RWPE2 (cell line): ENCODE results near the gene PLA2G7.
"Not testable (repeated sequence)": the region's sequence is repeated elsewhere in the genome, so short reads cannot be mapped to it uniquely, and the experiment has no call there.

Experiments used
- ATAC-seq: fragments of 200-7000 bp; cut with Tn5 transposase; 3 replicates; pipeline ENCODE4 v1.9.1; 2021; ENCODE audit warnings: low read depth
- DNase-seq: peaks from one replicate; pipeline ENCODE4 v3.0.0-alpha.2; 2020; ENCODE audit warnings: low spot score
- H3K27ac ChIP-seq: fragments of 450-650 bp; 2 replicates; pipeline ENCODE4 v1.5.1; 2017; ENCODE audit warnings: mild to moderate bottlenecking; ENCODE audit not compliant: poor library complexity, severe bottlenecking
- H3K27me3 ChIP-seq: fragments of 250-450 bp; sonication (Bioruptor Pico); 2 replicates; pipeline ENCODE4 v1.5.1; 2021; ENCODE audit warnings: mild to moderate bottlenecking, moderate library complexity; ENCODE audit not compliant: insufficient read depth, poor library complexity, severe bottlenecking
- H3K36me3 ChIP-seq: fragments of 250-450 bp; sonication (Bioruptor Pico); 2 replicates; pipeline ENCODE4 v1.5.1; 2020; ENCODE audit warnings: low read depth, mild to moderate bottlenecking, moderate library complexity
- H3K4me1 ChIP-seq: fragments of 250-450 bp; sonication (Bioruptor Pico); 2 replicates; pipeline ENCODE4 v1.5.1; 2021; ENCODE audit warnings: mild to moderate bottlenecking, moderate library complexity; ENCODE audit not compliant: insufficient read depth, poor library complexity, severe bottlenecking
- H3K4me3 ChIP-seq: fragments of 250-450 bp; sonication (Bioruptor Pico); 2 replicates; pipeline ENCODE4 v1.5.1; 2021; ENCODE audit warnings: mild to moderate bottlenecking, moderate library complexity; ENCODE audit not compliant: severe bottlenecking
- H3K9me3 ChIP-seq: fragments of 250-450 bp; sonication (Bioruptor Pico); 2 replicates; pipeline ENCODE4 v1.5.1; 2021; ENCODE audit warnings: mild to moderate bottlenecking, moderate library complexity; ENCODE audit not compliant: severe bottlenecking
- TF ChIP-seq, protein P1 (sequence below): fragments of 450-650 bp; IDR thresholded peaks from one replicate; pipeline ENCODE4 v1.5.1; 2017; ENCODE audit warnings: mild to moderate bottlenecking, moderate library complexity; ENCODE audit not compliant: poor library complexity, severe bottlenecking

PLA2G7 gene

DNA sequence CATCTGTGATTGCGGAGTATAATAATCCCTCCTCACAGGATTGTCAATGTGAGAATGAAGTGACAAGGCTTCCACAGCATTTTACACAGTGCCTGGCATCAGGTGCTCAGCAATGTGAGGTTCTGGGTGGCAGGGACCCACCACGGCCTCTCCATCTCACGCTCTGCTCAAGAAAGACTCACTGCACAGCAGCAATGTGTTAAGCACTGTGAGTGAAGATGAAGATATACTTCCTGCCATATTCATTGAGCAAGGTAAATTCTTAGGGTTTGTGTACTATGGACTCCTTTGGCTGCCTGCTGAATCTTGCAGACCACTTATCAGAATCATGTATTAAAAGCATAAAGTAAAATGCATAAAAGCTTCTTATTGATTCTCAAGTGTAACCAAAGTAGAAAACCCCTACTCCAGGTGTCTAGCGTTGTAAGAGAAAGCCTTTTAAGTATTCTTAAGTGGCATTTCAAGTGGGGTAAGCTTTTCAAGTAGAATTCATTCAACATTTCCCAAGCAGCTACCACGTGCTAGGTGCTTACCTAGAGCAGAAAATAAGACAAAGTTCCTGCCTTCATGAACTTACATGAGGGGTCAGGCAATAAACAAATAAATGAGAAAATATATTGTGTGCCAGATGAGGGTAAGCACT, 41.0 kb upstream of the PLA2G7 start:
- TF ChIP-seq, protein P1, sequence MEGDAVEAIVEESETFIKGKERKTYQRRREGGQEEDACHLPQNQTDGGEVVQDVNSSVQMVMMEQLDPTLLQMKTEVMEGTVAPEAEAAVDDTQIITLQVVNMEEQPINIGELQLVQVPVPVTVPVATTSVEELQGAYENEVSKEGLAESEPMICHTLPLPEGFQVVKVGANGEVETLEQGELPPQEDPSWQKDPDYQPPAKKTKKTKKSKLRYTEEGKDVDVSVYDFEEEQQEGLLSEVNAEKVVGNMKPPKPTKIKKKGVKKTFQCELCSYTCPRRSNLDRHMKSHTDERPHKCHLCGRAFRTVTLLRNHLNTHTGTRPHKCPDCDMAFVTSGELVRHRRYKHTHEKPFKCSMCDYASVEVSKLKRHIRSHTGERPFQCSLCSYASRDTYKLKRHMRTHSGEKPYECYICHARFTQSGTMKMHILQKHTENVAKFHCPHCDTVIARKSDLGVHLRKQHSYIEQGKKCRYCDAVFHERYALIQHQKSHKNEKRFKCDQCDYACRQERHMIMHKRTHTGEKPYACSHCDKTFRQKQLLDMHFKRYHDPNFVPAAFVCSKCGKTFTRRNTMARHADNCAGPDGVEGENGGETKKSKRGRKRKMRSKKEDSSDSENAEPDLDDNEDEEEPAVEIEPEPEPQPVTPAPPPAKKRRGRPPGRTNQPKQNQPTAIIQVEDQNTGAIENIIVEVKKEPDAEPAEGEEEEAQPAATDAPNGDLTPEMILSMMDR, result no peak
- no peak for DNase-seq

DNA sequence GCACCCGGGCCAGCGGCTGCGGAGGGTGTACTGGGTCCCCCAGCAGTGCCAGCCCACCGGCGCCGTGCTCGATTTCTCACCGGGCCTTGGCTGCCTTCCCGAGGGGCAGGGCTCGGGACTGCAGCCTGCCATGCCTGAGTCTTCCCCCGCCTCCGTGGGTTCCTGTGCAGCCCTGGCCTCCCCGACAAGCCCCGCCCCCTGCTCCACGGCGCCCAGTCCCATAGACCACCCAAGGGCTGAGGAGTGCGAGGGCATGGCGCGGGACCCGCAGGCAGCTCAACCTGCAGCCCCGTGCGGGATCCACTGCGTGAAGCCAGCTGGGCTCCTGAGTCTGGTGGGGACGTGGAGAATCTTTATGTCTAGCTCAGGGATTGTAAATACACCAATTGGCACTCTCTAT, 39.6 kb upstream of the PLA2G7 start:
- not testable (repeated sequence) for DNase-seq, ATAC-seq, H3K4me3 ChIP-seq, H3K36me3 ChIP-seq, H3K9me3 ChIP-seq, H3K27me3 ChIP-seq, H3K27ac ChIP-seq, H3K4me1 ChIP-seq

More for the DNA sequence above, 41.0 kb upstream of the PLA2G7 start:
- no peaks in the 10 kb centered on the region for H3K9me3 ChIP-seq
- no peaks in the 10 kb centered on the region for H3K36me3 ChIP-seq
- H3K4me3 ChIP-seq, result no peak overlapping the region
- no peaks in the 10 kb centered on the region for H3K27me3 ChIP-seq
- no peaks in the 10 kb centered on the region for H3K4me1 ChIP-seq
- no peak overlapping the region for H3K27ac ChIP-seq
- no peak for ATAC-seq

DNA sequence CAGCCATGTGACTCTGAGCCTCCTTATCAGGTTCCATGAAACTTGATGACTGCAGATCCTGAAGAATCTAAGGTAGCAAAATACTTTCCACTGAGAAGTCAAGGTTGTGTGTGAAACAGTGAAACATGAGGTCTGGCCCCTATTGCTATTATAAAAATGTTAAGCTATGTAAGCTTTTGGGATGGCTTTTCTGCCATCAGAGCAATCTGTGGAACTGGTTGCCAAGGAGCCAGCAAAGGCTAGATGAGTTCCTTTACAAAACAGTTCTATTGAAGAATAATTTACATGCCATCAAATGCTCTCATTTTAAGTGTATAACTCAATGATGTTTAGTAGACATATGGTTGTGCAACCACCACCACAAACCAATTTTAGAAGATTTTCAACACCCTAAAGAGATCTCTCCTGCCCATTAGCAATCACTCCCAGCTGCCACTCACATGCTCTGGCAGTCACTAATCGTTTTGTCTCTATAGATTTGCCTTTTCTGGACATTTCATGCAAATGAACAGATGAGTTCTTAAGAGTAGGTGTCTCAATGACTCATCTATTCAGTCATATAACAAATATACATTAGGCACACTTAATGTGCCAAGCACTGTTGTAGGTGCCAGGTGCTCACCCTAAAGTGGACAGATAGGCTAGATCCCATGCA, 38.2 kb upstream of the PLA2G7 start:
- Histone ChIP-seq H3K27me3 (no peaks in the 10 kb centered on the region), H3K4me1 (no peaks in the 10 kb centered on the region), H3K27ac (no peak overlapping the region), H3K36me3 (no peaks in the 10 kb centered on the region), H3K4me3 (no peak overlapping the region), H3K9me3 (no peaks in the 10 kb centered on the region)
- ATAC-seq (no peak), DNase-seq (no peak)
- TF ChIP-seq, protein P1, result no peak

DNA sequence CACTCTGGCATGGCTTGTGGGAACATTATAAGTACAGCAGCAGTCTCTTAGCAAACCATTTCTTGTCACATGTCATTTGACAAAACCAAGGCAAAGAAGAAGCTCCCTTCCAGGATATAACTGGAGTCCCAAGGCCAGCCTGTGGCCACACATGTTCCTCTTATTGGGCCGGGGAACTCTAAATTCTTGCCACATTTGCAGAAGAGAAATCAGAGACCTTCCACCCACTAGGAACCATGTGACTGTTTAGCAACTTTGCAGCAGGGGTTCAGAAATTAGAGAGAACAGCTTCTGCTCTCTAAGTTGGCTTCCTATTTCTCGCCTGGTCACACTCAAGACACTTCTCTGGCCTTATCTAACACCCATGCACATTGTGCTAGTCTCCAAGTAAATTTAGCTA, 37.6 kb upstream of the PLA2G7 start:
- Histone ChIP-seq H3K27me3 (no peaks in the 10 kb centered on the region), H3K9me3 (no peaks in the 10 kb centered on the region), H3K4me3 (no peak overlapping the region), H3K36me3 (no peaks in the 10 kb centered on the region), H3K27ac (no peak overlapping the region), H3K4me1 (no peaks in the 10 kb centered on the region)
- DNase-seq (no peak), ATAC-seq (no peak)
- TF ChIP-seq, protein P1, result no peak

DNA sequence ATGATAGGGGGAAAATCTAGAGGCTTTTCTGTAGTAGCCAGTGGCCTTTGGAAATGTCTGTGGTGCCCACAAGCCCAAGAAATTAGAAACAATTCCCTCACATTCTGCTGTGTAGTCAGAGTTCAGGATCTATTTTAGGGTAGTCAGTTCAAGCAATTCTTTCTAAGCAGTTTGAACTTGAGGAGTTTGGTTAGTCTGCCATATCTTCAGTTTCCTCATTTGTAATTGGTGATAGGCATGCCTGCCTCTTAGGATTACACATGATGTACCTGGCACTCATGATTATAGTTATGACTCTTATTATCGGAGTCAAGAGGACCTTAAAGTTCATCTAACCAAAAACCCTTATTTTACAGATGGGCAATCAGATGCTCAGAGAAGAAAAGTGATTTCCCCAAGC, 36.8 kb upstream of the PLA2G7 start:
- H3K36me3 ChIP-seq, result no peaks in the 10 kb centered on the region
- no peak overlapping the region for H3K4me3 ChIP-seq
- TF ChIP-seq, protein P1, result no peak
- H3K9me3 ChIP-seq, result no peaks in the 10 kb centered on the region
- H3K27me3 ChIP-seq, result no peaks in the 10 kb centered on the region
- ATAC-seq, result no peak
- no peaks in the 10 kb centered on the region for H3K4me1 ChIP-seq
- DNase-seq, result no peak
- no peak overlapping the region for H3K27ac ChIP-seq
